Glutamatergic neuron (in vitro differentiated cells): Measurements from ENCODE around the gene C2orf80. TPM values are rescaled to one million over a fixed set of nuclear protein-coding genes. Genes with fewer than 3 reads are reported as not detected.
"Not testable (repeated sequence)": the region's sequence is repeated elsewhere in the genome, so short reads cannot be mapped to it uniquely, and the experiment has no call there.

Experiments
- DNase-seq: peaks from one replicate; pipeline ENCODE4 v3.0.0; 2022
- H3K27ac Mint-ChIP-seq: one replicate; pipeline ENCODE4 v1.8.0; 2020; ENCODE audit warnings: mild to moderate bottlenecking, mixed read lengths, inconsistent platforms; ENCODE audit not compliant: unreplicated experiment
- H3K27me3 Mint-ChIP-seq: one replicate; pipeline ENCODE4 v1.8.0; 2020; ENCODE audit warnings: mild to moderate bottlenecking, moderate library complexity, mixed read lengths, inconsistent platforms; ENCODE audit not compliant: unreplicated experiment
- H3K36me3 Mint-ChIP-seq: one replicate; pipeline ENCODE4 v1.8.0; 2020; ENCODE audit warnings: mild to moderate bottlenecking, mixed read lengths, inconsistent platforms; ENCODE audit not compliant: unreplicated experiment
- H3K4me1 Mint-ChIP-seq: one replicate; pipeline ENCODE4 v1.8.0; 2020; ENCODE audit warnings: mild to moderate bottlenecking, low read depth, mixed read lengths, inconsistent platforms; ENCODE audit not compliant: unreplicated experiment
- H3K4me3 Mint-ChIP-seq: one replicate; pipeline ENCODE4 v1.8.0; 2020; ENCODE audit warnings: mild to moderate bottlenecking, mixed read lengths, inconsistent platforms; ENCODE audit not compliant: unreplicated experiment
- H3K9me3 Mint-ChIP-seq: one replicate; pipeline ENCODE4 v1.8.0; 2020; ENCODE audit warnings: mild to moderate bottlenecking, moderate library complexity, mixed read lengths, inconsistent platforms; ENCODE audit not compliant: unreplicated experiment
- CTCF ChIP-seq: fragments of 200-600 bp; sonication (generic); IDR thresholded peaks from one replicate; pipeline ENCODE4 v1.5.0; 2021; ENCODE audit not compliant: partially characterized antibody, unreplicated experiment
- total RNA-seq: library from RNA; stranded (reverse); fragmentation: NEBNext Ultra II Directional; extraction: Animal tissue kit (Norgen Biotek cat#: 25700); gene quantifications from one replicate; pipeline ENCODE4 v1.2.1, GENCODE V29; 2021; ENCODE audit not compliant: unreplicated experiment

The C2orf80 gene
- total RNA-seq, 1 donor from 2014 or later = not detected

- Mint-ChIP-seq H3K27ac (no peak overlapping the region), H3K4me1 (no peaks in the 10 kb centered on the region), H3K4me3 (no peak overlapping the region), H3K9me3 (peaks cover 11% of the 10 kb centered on the region), H3K36me3 (peaks cover 17% of the 10 kb centered on the region), H3K27me3 (no peaks in the 10 kb centered on the region)
- no peak for DNase-seq
- no peak for TF ChIP-seq CTCF
Measured at GRCh38 chr2:208224802-208225201, 35.0 kb upstream of the C2orf80 start.

- no peaks in the 10 kb centered on the region for H3K27me3 Mint-ChIP-seq
- TF ChIP-seq CTCF = no peak
- H3K9me3 Mint-ChIP-seq = peaks cover 9% of the 10 kb centered on the region
- H3K27ac Mint-ChIP-seq = no peak overlapping the region
- no peak overlapping the region for H3K4me3 Mint-ChIP-seq
- peaks cover 18% of the 10 kb centered on the region for H3K36me3 Mint-ChIP-seq
- H3K4me1 Mint-ChIP-seq = no peaks in the 10 kb centered on the region
- DNase-seq = no peak
Measured at GRCh38 chr2:208222351-208222750, 32.5 kb upstream of the C2orf80 start.

- H3K27ac Mint-ChIP-seq, DNase-seq, H3K4me3 Mint-ChIP-seq, H3K4me1 Mint-ChIP-seq, H3K27me3 Mint-ChIP-seq, H3K9me3 Mint-ChIP-seq: not testable (repeated sequence)
- H3K36me3 Mint-ChIP-seq = peaks cover 18% of the 10 kb centered on the region
Measured at GRCh38 chr2:208221873-208222272, 32.0 kb upstream of the C2orf80 start.

GRCh38 chr2:208210688-208211451 lies 21.0 kb upstream of the C2orf80 start:
- H3K27ac Mint-ChIP-seq = no peak overlapping the region
- no peaks in the 10 kb centered on the region for H3K36me3 Mint-ChIP-seq
- no peak for DNase-seq
- H3K4me3 Mint-ChIP-seq = no peak overlapping the region
- no peak for TF ChIP-seq CTCF
- H3K27me3 Mint-ChIP-seq = no peaks in the 10 kb centered on the region
- peaks cover 4% of the 10 kb centered on the region for H3K4me1 Mint-ChIP-seq
- no peaks in the 10 kb centered on the region for H3K9me3 Mint-ChIP-seq

- H3K9me3 Mint-ChIP-seq = no peaks in the 10 kb centered on the region
- peaks cover 4% of the 10 kb centered on the region for H3K4me1 Mint-ChIP-seq
- no peaks in the 10 kb centered on the region for H3K27me3 Mint-ChIP-seq
- no peak overlapping the region for H3K4me3 Mint-ChIP-seq
- H3K36me3 Mint-ChIP-seq = no peaks in the 10 kb centered on the region
- no peak overlapping the region for H3K27ac Mint-ChIP-seq
- DNase-seq = no peak
- TF ChIP-seq CTCF = no peak
Measured at GRCh38 chr2:208208335-208209085, 18.7 kb upstream of the C2orf80 start.
